K562 (cell line): Measurements from ENCODE around the gene CERS1. TPM values are rescaled to one million over a fixed set of nuclear protein-coding genes. Genes with fewer than 3 reads are reported as not detected.
A peak's percentile ranks its signal among the peaks of the same experiment; 100 is the strongest.

ENCODE experiments used
- ATAC-seq: fragments of 200-7000 bp; cut with Tn5 transposase; 3 replicates; pipeline ENCODE4 v1.9.1; 2020; ENCODE audit warnings: moderate library complexity
- BruUV-seq: library from RNA; stranded (reverse); fragments of 400-500 nt; replicated peaks from 2 replicates; lab custom pipeline; 2021; lab: Mats Ljungman, UMichigan
- CTCF ChIA-PET: fragments of 300-600 bp; formaldehyde crosslinking; extraction: SDS; loops from one replicate; lab custom pipeline; 2021; ENCODE audit warnings: low intra/inter-chr PET ratio; lab: Yijun Ruan, JAX
- POLR2A ChIA-PET: fragments of 300-600, 350-650 bp; sonication (Branson Sonifier 250); formaldehyde crosslinking; extraction: SDS; loops from one replicate; lab custom pipeline; 2021; ENCODE audit warnings: antibody characterized with exemption, inconsistent platforms; lab: Yijun Ruan, JAX
- DNase-seq, 4 experiments: peaks; one replicate each; pipeline versions ENCODE4 v3.0.0 to v3.0.0-alpha.2; 2011 to 2018; ENCODE audit warnings: low spot score in 3 of 4, mixed read lengths in 3 of 4; ENCODE audit errors: extremely low read depth in 1 of 4
- FAIRE-seq: peaks from 2 replicates; lab custom pipeline; 2011; peaks lifted over from hg19 to GRCh38; lab: Jason Lieb, UNC
- H2AFZ ChIP-seq: 2 replicates; pipeline ENCODE4 v1.6.0; 2011; ENCODE audit warnings: low read depth, low read length, control low read depth, inconsistent platforms
- H3K27ac ChIP-seq: fragments of 200-600 bp; 3 replicates; pipeline ENCODE4 v1.8.0; 2011; ENCODE audit warnings: low read depth, mild to moderate bottlenecking, control low read depth, inconsistent platforms, low read length, moderate library complexity, mixed read lengths; ENCODE audit errors: extremely low read depth
- H3K27me3 ChIP-seq, 2 experiments: fragments of 300-600 bp in 1 of 2; 2 replicates in 1 of 2; 3 replicates in 1 of 2; pipeline versions ENCODE4 v1.6.0 to v1.8.0; 2011; ENCODE audit warnings: inconsistent platforms in 2 of 2, low read length in 2 of 2, mild to moderate bottlenecking in 1 of 2, mixed read lengths in 1 of 2, moderate library complexity in 1 of 2; ENCODE audit not compliant: control insufficient read depth in 2 of 2, insufficient read depth in 2 of 2
- H3K36me3 ChIP-seq: fragments of 300-600 bp; 3 replicates; pipeline ENCODE4 v1.8.0; 2011; ENCODE audit warnings: mild to moderate bottlenecking, low read length, inconsistent platforms; ENCODE audit not compliant: control insufficient read depth, insufficient read depth
- H3K4me1 ChIP-seq, 2 experiments: fragments of 200-600 bp in 1 of 2; replicated peaks in 1 of 2; 2 replicates in 1 of 2; 3 replicates in 1 of 2; pipeline versions ENCODE4 v1.5.1 to v1.8.0; 2011; ENCODE audit warnings: inconsistent platforms in 2 of 2, low read length in 2 of 2, mild to moderate bottlenecking in 1 of 2, mixed read lengths in 1 of 2, moderate library complexity in 1 of 2; ENCODE audit not compliant: control insufficient read depth in 2 of 2, insufficient read depth in 2 of 2
- H3K4me2 ChIP-seq: 2 replicates; pipeline ENCODE4 v1.6.1; 2011; ENCODE audit warnings: low read length, control low read depth, inconsistent platforms, mixed read lengths; ENCODE audit not compliant: insufficient read depth
- H3K4me3 ChIP-seq: fragments of 200-600 bp; sonication (generic), shearing (Covaris generic); 2 replicates; pipeline ENCODE4 v1.5.1; 2016; ENCODE audit warnings: control low read depth, inconsistent platforms
- H3K79me2 ChIP-seq: fragments of 200-600 bp; 3 replicates; pipeline ENCODE4 v1.8.0; 2011; ENCODE audit warnings: low read length, inconsistent platforms; ENCODE audit not compliant: control insufficient read depth, insufficient read depth
- H3K9ac ChIP-seq, 2 experiments: 2 replicates each; pipeline versions ENCODE4 v1.6.0 to v1.6.1; 2011; ENCODE audit warnings: low read depth in 2 of 2, low read length in 2 of 2, control low read depth in 1 of 2, inconsistent platforms in 1 of 2, mild to moderate bottlenecking in 1 of 2, mixed read lengths in 1 of 2; ENCODE audit not compliant: insufficient read depth in 1 of 2
- H3K9me1 ChIP-seq: one replicate; pipeline ENCODE4 v1.6.0; 2011; ENCODE audit warnings: inconsistent platforms, mild to moderate bottlenecking, low read length, moderate library complexity; ENCODE audit not compliant: control insufficient read depth, insufficient read depth
- H3K9me3 ChIP-seq: replicated peaks from 2 replicates; pipeline ENCODE4 v1.5.1; 2011; ENCODE audit warnings: low read depth, low read length, inconsistent platforms; ENCODE audit not compliant: control insufficient read depth, insufficient read depth
- H4K20me1 ChIP-seq: replicated peaks from 2 replicates; pipeline ENCODE4 v1.6.1; 2011; ENCODE audit warnings: low read length, inconsistent platforms, mixed read lengths; ENCODE audit not compliant: control insufficient read depth, insufficient read depth
- CTCF ChIP-seq, 3 experiments: IDR thresholded peaks in 2 of 3; conservative IDR thresholded peaks in 1 of 3; 2 replicates each; pipeline ENCODE4 v1.5.1; 2011 to 2012; ENCODE audit warnings: low read length in 3 of 3, mild to moderate bottlenecking in 3 of 3, control low read depth in 2 of 3, improper control_type of control experiment in 1 of 3, inconsistent platforms in 1 of 3, low read depth in 1 of 3, mixed read lengths in 1 of 3, moderate library complexity in 1 of 3; ENCODE audit not compliant: insufficient read depth in 2 of 3
- HNRNPH1 ChIP-seq: fragments of 200-400 bp; formaldehyde crosslinking; optimal IDR thresholded peaks from 2 replicates; pipeline ENCODE3; 2017; ENCODE audit warnings: low read depth, mild to moderate bottlenecking, low read length, moderate library complexity
- RFX5 ChIP-seq: IDR thresholded peaks from 2 replicates; pipeline ENCODE4 v1.6.1; 2011; ENCODE audit warnings: low read depth, mild to moderate bottlenecking, improper control_type of control experiment, low read length
- ZFPM2 ChIP-seq: fragments of 250-450 bp; sonication (Bioruptor Pico); IDR thresholded peaks from 2 replicates; pipeline ENCODE4 v1.5.1; 2022; ENCODE audit warnings: mild to moderate bottlenecking
- ZMIZ1 ChIP-seq, 2 experiments: fragments of 150-350 bp in 1 of 2; IDR thresholded peaks; 2 replicates each; pipeline ENCODE4 v1.6.1; 2012 to 2016; ENCODE audit warnings: low read depth in 2 of 2, low read length in 2 of 2, mild to moderate bottlenecking in 1 of 2, moderate library complexity in 1 of 2
- ZNF224 ChIP-seq: sonication (generic); formaldehyde crosslinking; IDR thresholded peaks from 2 replicates; pipeline ENCODE4 v1.8.0; 2022; ENCODE audit warnings: mild to moderate bottlenecking, missing genetic modification reagents
- ZNF668 ChIP-seq: fragments of 250-450 bp; sonication (Bioruptor Pico); IDR thresholded peaks from 2 replicates; pipeline ENCODE4 v1.8.0; 2022; ENCODE audit warnings: mild to moderate bottlenecking, inconsistent platforms
- WGBS: fragments of 100-300 bp; shearing (Covaris generic); methylation state at CpG from one replicate; pipeline ENCODE4 v1.1.6; 2016; ENCODE audit warnings: low coverage, mixed read lengths; ENCODE audit not compliant: insufficient coverage; ENCODE audit errors: missing lambda C conversion rate; 5-methylcytosine and 5-hydroxymethylcytosine counted together
- in situ Hi-C: fragments of 300-500 bp; cut with MboI; formaldehyde crosslinking; loops from 4 replicates; pipeline ENCODE4 v1.15.0; 2018; ENCODE audit warnings: inconsistent platforms, mixed read lengths
- intact Hi-C: fragments of 100-400 bp; cut with micrococcal nuclease; formaldehyde crosslinking; loops from 2 replicates; pipeline ENCODE4 v1.14.2; 2022
- polyA plus RNA-seq, 8 experiments: library from polyadenylated mRNA; depleted of rRNA in 4 of 8; stranded (reverse) in 5 of 8; unstranded in 3 of 8; fragments of >200 nt; fragmentation: Nextera tagmentation in 2 of 8; fragmentation: Illumina TruSeq in 1 of 8; extraction: Ambion mirVana in 2 of 8; extraction: Trizol in 1 of 8; gene quantifications; 2 replicates each; pipeline versions ENCODE4 v1.2.1 to v1.2.3, GENCODE V29; 2011 to 2014; ENCODE audit warnings: inconsistent platforms in 1 of 8, missing spikeins in 1 of 8
- total RNA-seq, 7 experiments: library from RNA; depleted of rRNA in 6 of 7; stranded (reverse); fragments of >200 nt in 6 of 7; fragmentation: Illumina TruSeq in 2 of 7; extraction: Trizol in 2 of 7; gene quantifications; 2 replicates each; pipeline versions ENCODE4 v1.2.1 to v1.2.3, GENCODE V29; 2011 to 2021; ENCODE audit warnings: low replicate concordance in 1 of 7

Gene CERS1
- total and polyA plus RNA-seq, 9 of the 15 experiments (the other 6 are each of a cell fraction or from before 2014, with no cell fraction given) = 0.33 to 1.5 (median 0.86) TPM; not detected in 2

DNA sequence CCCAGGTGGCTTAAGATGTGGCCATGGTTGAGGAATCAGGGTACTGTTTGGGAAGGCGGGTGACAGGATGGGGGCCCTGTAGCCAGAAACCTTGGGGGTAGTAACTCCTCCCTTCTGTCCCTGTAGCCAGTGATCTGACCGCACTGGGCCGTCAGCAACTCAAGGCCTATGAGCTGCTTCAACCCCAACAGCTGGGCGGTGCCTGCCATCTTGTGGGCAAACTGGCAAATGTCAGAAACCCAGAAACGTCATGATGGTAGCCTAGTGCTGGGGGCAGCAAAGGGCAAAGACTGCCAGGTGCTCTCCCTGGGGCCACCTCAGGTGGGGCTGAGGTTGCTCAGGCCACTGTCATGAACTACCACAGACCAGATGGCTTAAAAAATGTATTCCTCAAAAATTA, 19.7 kb upstream of the CERS1 start:
- H4K20me1 ChIP-seq = peaks cover 7% of the 10 kb centered on the region; the same call in 1 of the 2 replicates
- peaks cover 8 to 25% of the 10 kb centered on the region in 2 experiments; a peak in 4 of 5 replicates for H3K4me1 ChIP-seq
- H3K36me3 ChIP-seq = peaks cover 51% of the 10 kb centered on the region; the same call in 2 of the 3 replicates
- H3K27ac ChIP-seq = no peak overlapping the region
- H3K4me2 ChIP-seq = no peak overlapping the region
- TF ChIP-seq ZMIZ1 (IDR thresholded peaks at IDR 0.05; ENCODE audit: low read depth in 2 of 2, low read length in 2 of 2) (no peak), RFX5 (no peak), ZFPM2 (no peak), HNRNPH1 (no peak), CTCF (IDR thresholded peaks at IDR 0.05 in 2 of 3, conservative IDR thresholded peaks at IDR 0.05 in 1 of 3; ENCODE audit: insufficient read depth in 2 of 3, low read depth in 1 of 3, low read length in 3 of 3) (peak; percentile 19 to 45 (median 38); a peak in 3 of 6 replicates), ZNF668 (CRISPR knock-in tag) (no peak), ZNF224 (CRISPR knock-in tag) (no peak)
- no peak overlapping the region for H2AFZ ChIP-seq
- POLR2A ChIA-PET = interaction anchor here (1.1 to 1.3 kb wide), 2 partner anchors 11 to 14 kb away, joined by 3 read pairs; no protein-coding TSS in a partner anchor
- H3K9me1 ChIP-seq = no peaks in the 10 kb centered on the region
- DNase-seq (no peak), FAIRE-seq (no peak), ATAC-seq (no peak)
- CTCF ChIA-PET = interaction anchor here (1.0 kb wide), 1 partner anchor 49 kb away, joined by 3 read pairs; no protein-coding TSS in a partner anchor
- 69% methylated on average over 2 of the region's 5 CpGs for WGBS
- no TSS peak for BruUV-seq
- in situ Hi-C loops = no loop called here
- H3K79me2 ChIP-seq = peaks cover 62% of the 10 kb centered on the region
- peak overlapping the region in 1 of 2 experiments; percentile 76; a peak in 2 of 4 replicates for H3K9ac ChIP-seq
- no peaks in the 10 kb centered on the region for H3K27me3 ChIP-seq
- no peak overlapping the region for H3K4me3 ChIP-seq
- intact Hi-C loops = loop anchor here (5.0 kb wide), 1 partner anchor 222 kb away; the partner anchor contains the start of gene TMEM161A
- H3K9me3 ChIP-seq = no peaks in the 10 kb centered on the region
